Natural killer cell (primary cell): ENCODE measurements around the gene LAPTM5. TPM values are rescaled to one million over a fixed set of nuclear protein-coding genes. Genes with fewer than 3 reads are reported as not detected.

Experiments used
- ATAC-seq, 3 donors: fragments of 150-1000 bp in 2 of 3; fragments of 200-7000 bp in 1 of 3; cut with Tn5 transposase; 1 replicate in 1 of 3; 2 replicates in 2 of 3; pipeline ENCODE4 v1.10.0; 2021; ENCODE audit warnings: mild to moderate bottlenecking in 2 of 3, moderate library complexity in 2 of 3
- DNase-seq, 2 donors: peaks; one replicate each; pipeline versions ENCODE4 v3.0.0 to v3.0.0-alpha.2; 2013 to 2021; ENCODE audit warnings: mixed read lengths in 1 of 2
- H3K27ac ChIP-seq: one replicate; pipeline ENCODE4 v1.5.1; 2013; ENCODE audit warnings: mild to moderate bottlenecking, low read length
- H3K27me3 ChIP-seq: one replicate; pipeline ENCODE4 v1.6.1; 2013; ENCODE audit warnings: low read length; ENCODE audit not compliant: control insufficient read depth, insufficient read depth
- H3K36me3 ChIP-seq: one replicate; pipeline ENCODE4 v1.6.1; 2013; ENCODE audit warnings: low read length; ENCODE audit not compliant: control insufficient read depth, insufficient read depth
- H3K4me1 ChIP-seq: one replicate; pipeline ENCODE4 v1.6.1; 2013; ENCODE audit warnings: low read length; ENCODE audit not compliant: control insufficient read depth, insufficient read depth
- H3K4me3 ChIP-seq: one replicate; pipeline ENCODE4 v1.5.1; 2013; ENCODE audit warnings: low read length
- H3K9me3 ChIP-seq: one replicate; pipeline ENCODE4 v1.6.1; 2013; ENCODE audit warnings: low read length; ENCODE audit not compliant: control insufficient read depth, insufficient read depth
- H3K27ac Mint-ChIP-seq, 2 donors: one replicate each; pipeline ENCODE4 v1.8.0; 2022; ENCODE audit warnings: mild to moderate bottlenecking in 2 of 2, mixed read lengths in 2 of 2, moderate library complexity in 1 of 2
- H3K27me3 Mint-ChIP-seq, 2 donors: one replicate each; pipeline ENCODE4 v1.8.0; 2022; ENCODE audit warnings: low read depth in 2 of 2, mixed read lengths in 2 of 2
- H3K36me3 Mint-ChIP-seq: one replicate; pipeline ENCODE4 v1.8.0; 2022; ENCODE audit warnings: mixed read lengths
- H3K4me1 Mint-ChIP-seq, 2 donors: one replicate each; pipeline ENCODE4 v1.8.0; 2022; ENCODE audit warnings: mixed read lengths in 2 of 2
- H3K4me3 Mint-ChIP-seq: one replicate; pipeline ENCODE4 v1.8.0; 2022; ENCODE audit warnings: mild to moderate bottlenecking, moderate library complexity, mixed read lengths
- H3K9me3 Mint-ChIP-seq, 2 donors: one replicate each; pipeline ENCODE4 v1.8.0; 2022; ENCODE audit warnings: mixed read lengths in 2 of 2
- WGBS: methylation state at CpG from one replicate; pipeline ENCODE4 v1.1.7; 2013; ENCODE audit warnings: missing lambda C conversion rate; ENCODE audit not compliant: insufficient coverage; 5-methylcytosine and 5-hydroxymethylcytosine counted together
- intact Hi-C: fragments of 100-400 bp; cut with micrococcal nuclease; formaldehyde crosslinking; loops from one replicate; pipeline ENCODE4 v1.14.2; 2022
- total RNA-seq, 4 donors: library from RNA; stranded (reverse); fragments of 120-200 nt in 1 of 4; gene quantifications; one replicate each; pipeline versions ENCODE4 v1.2.3 to v1.2.4, GENCODE V29; 2013 to 2022
- TF ChIP-seq, protein P1 (sequence below): fragments of 200-600 bp; IDR thresholded peaks from one replicate; pipeline ENCODE4 v1.8.0; 2022; ENCODE audit warnings: antibody characterized with exemption

The LAPTM5 gene
- total RNA-seq, 3 donors from 2014 or later (not counting 1 experiment from before 2014, with no cell fraction given): 520 to 674 (median 533) TPM

DNA sequence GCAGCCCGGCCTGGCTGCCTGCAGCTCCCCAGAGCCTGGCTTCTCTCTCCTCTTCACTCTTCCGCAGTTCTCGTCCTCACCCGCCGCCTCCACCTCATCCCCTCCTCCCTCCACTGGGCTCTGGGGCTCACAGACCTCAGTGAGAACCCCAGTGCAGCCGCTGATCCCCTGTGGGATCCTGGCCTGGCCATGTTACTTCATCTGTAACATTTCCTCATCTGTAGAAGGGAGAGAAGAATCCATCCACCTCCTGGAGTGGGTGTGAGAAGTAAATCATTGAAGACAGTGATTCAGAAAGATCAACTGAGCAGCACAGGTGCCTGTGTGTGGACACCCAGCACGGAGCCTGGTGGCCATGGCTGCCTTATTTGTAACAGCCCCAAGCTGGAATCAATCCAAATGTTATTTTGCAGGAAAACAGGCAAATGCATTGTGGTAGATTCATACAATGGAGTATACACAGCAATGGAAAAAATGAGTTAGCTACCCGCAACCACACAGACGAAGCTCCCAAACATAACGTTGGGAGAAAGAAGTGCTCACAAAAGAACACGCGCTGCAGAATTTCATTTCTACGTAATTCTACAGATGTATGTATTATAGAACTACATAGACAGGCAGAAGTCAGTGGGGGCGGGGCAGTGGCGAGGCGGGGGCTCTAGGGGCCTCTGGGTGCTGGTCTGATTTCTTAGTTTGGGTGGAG is 8.7 kb downstream of the LAPTM5 start:
- H3K27me3 ChIP-seq: no peaks in the 10 kb centered on the region
- peak overlapping the region; percentile 95 for H3K27ac ChIP-seq
- H3K27ac Mint-ChIP-seq: peak overlapping the region; percentile 99 to 100
- peaks cover 91 to 96% of the 10 kb centered on the region in 2 donors for H3K4me1 Mint-ChIP-seq
- H3K9me3 ChIP-seq: no peaks in the 10 kb centered on the region
- DNase-seq (peak in 1 of 2 donors; percentile 47), ATAC-seq (no peak)
- no peak overlapping the region for H3K4me3 ChIP-seq
- no peaks in the 10 kb centered on the region for H3K27me3 Mint-ChIP-seq
- peak overlapping the region; percentile 81 for H3K4me3 Mint-ChIP-seq
- intact Hi-C loops: loop anchor here (1.0 kb wide), 1 partner anchor 8 kb away; the partner anchor contains the start of gene LAPTM5
- H3K36me3 ChIP-seq: peaks cover 38% of the 10 kb centered on the region
- peaks cover 96% of the 10 kb centered on the region for H3K4me1 ChIP-seq
- H3K36me3 Mint-ChIP-seq: no peaks in the 10 kb centered on the region
- TF ChIP-seq, protein P1, sequence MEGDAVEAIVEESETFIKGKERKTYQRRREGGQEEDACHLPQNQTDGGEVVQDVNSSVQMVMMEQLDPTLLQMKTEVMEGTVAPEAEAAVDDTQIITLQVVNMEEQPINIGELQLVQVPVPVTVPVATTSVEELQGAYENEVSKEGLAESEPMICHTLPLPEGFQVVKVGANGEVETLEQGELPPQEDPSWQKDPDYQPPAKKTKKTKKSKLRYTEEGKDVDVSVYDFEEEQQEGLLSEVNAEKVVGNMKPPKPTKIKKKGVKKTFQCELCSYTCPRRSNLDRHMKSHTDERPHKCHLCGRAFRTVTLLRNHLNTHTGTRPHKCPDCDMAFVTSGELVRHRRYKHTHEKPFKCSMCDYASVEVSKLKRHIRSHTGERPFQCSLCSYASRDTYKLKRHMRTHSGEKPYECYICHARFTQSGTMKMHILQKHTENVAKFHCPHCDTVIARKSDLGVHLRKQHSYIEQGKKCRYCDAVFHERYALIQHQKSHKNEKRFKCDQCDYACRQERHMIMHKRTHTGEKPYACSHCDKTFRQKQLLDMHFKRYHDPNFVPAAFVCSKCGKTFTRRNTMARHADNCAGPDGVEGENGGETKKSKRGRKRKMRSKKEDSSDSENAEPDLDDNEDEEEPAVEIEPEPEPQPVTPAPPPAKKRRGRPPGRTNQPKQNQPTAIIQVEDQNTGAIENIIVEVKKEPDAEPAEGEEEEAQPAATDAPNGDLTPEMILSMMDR: no peak
- WGBS: 45% methylated on average over 13 of the region's 16 CpGs
- no peaks in the 10 kb centered on the region for H3K9me3 Mint-ChIP-seq

DNA sequence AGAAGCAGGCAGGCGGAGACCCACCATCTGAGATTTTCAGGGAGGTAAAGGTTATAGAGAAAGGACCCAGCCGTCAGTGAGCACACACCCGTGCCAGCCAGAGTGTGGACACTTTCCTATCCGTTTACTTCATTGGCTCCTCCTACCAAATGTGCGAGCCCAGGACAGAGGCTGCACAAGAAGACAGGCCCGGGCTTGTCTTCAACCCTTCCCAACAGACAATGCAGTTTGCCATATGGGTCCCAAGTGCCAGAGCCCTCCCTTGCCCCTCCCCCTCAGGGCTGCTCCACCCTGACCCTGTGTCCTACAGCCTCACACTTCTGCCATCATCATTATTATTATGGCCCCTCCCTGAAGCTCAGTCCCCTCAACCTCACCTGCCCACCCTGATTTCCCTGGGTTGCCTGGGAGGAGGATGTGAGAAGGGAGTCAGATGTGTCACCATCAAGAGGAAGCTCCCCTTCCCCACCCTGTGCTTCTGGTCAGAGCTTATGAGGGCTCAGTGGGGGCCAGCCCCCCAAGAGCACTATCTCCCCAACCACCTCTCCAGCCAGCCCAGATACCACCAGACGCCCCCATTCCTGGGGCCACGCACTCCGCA is 9.4 kb downstream of the LAPTM5 start:
- intact Hi-C loops: no loop called here
- Histone ChIP-seq H3K27me3 (no peaks in the 10 kb centered on the region), H3K4me1 (peaks cover 100% of the 10 kb centered on the region), H3K4me3 (no peak overlapping the region), H3K36me3 (peaks cover 38% of the 10 kb centered on the region), H3K27ac (peak overlapping the region; percentile 95), H3K9me3 (no peaks in the 10 kb centered on the region)
- Mint-ChIP-seq H3K9me3 (no peaks in the 10 kb centered on the region), H3K36me3 (no peaks in the 10 kb centered on the region), H3K4me3 (peak overlapping the region; percentile 81), H3K27ac (peak overlapping the region; percentile 99 to 100), H3K4me1 (peaks cover 91 to 96% of the 10 kb centered on the region in 2 donors), H3K27me3 (no peaks in the 10 kb centered on the region)
- WGBS: 56% methylated on average over 9 of the region's 9 CpGs
- ATAC-seq (no peak), DNase-seq (no peak)
- TF ChIP-seq, protein P1: no peak

DNA sequence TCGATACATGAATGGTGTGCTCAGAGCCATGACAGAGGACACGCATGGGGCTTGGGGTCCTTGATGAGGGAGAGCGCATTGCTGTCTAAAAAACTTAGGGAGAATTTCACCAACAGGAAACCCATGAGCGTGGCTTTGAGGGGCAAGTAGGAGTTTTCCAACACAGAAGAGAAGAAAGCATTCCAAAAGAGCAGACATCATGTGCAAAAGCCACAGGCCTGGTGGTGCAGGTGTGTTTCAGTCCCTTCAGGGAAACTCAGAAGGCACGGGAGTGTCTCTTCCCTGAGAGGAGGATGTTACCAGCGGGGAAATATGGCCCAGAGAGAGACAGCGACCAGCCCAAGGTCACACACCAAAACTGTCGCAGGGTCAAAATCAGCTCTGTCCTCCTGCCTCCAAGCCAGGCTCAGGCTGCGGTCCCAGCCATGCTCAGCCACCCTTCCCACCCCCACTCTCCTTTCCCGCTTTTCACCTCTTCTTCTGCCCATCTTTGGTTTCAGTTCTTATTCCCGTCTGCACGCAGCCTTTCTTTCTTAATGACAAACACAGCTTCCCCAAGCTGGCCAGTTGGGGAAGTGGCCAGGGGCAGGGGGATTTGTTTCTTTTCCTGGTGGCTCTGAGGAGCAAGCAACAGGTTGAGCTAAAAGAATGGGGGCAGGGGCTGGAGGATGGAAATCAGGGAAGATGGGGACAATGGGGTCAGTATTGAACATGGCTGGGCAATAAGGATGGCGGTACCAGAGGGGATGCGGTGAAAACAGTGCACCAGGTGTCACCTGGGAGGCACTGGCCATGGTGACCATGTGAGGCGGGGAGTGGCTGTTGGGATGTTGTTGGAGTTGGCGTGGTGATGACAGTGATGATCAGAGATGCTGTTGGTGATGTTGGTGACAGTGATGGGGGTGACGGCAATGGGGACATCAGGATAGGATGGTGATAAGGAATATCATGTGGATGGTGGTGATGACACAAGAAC is 10.3 kb downstream of the LAPTM5 start:
- 77% methylated on average over 17 of the region's 17 CpGs for WGBS
- no peaks in the 10 kb centered on the region for H3K9me3 ChIP-seq
- H3K36me3 ChIP-seq: peaks cover 42% of the 10 kb centered on the region
- peaks cover 90 to 100% of the 10 kb centered on the region in 2 donors for H3K4me1 Mint-ChIP-seq
- H3K27ac ChIP-seq: peak overlapping the region; percentile 95
- H3K4me3 ChIP-seq: no peak overlapping the region
- H3K36me3 Mint-ChIP-seq: no peaks in the 10 kb centered on the region
- TF ChIP-seq, protein P1: no peak
- peaks cover 100% of the 10 kb centered on the region for H3K4me1 ChIP-seq
- no peaks in the 10 kb centered on the region for H3K9me3 Mint-ChIP-seq
- intact Hi-C loops: no loop called here
- peak overlapping the region; percentile 99 to 100 for H3K27ac Mint-ChIP-seq
- no peaks in the 10 kb centered on the region for H3K27me3 Mint-ChIP-seq
- H3K4me3 Mint-ChIP-seq: peak overlapping the region; percentile 81
- no peak for DNase-seq
- no peaks in the 10 kb centered on the region for H3K27me3 ChIP-seq
- ATAC-seq: no peak
